ENCODE results near the gene APBB2. TPM values are rescaled to one million over a fixed set of nuclear protein-coding genes. Genes with fewer than 3 reads are reported as not detected.

The APBB2 gene
- total RNA-seq, 2 donors from 2014 or later, result 56.1 to 64.8 TPM

DNA sequence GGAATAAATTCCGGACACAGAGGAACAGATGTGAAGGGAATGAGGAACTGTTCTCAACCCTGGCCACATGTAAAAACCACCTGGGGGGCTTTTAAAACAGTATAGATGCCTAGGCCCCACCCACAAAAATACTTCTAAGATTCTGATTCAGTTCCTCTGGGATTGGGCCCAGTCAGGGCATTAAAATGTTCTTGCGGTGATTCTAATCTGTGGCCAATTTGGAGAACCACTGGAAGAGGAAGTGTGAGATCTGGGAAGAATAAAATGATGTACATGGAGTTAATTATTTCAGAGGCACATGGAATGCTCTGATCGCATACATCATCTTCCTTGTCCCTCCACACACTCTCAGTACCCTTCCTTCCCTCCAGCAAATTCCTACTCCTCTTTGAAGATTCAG is 192.2 kb downstream of the APBB2 start:
- H3K36me3 Mint-ChIP-seq (ENCODE audit: low read depth), result peaks cover 32% of the 10 kb centered on the region
- 67 to 78% methylated on average over 2 to 3 of the region's 3 CpGs for whole genome bisulfite sequencing, 2 experiments (ENCODE audit: insufficient coverage in 1 of 2, insufficient read length in 1 of 2)
- no peak for DNase-seq
- Histone ChIP-seq H3K4me1 (ENCODE audit: control insufficient read depth, insufficient read depth, low read length) (peaks cover 3% of the 10 kb centered on the region), H3K9me3 (ENCODE audit: control insufficient read depth, low read length) (no peaks in the 10 kb centered on the region), H3K36me3 (ENCODE audit: control insufficient read depth, insufficient read depth, low read length) (no peaks in the 10 kb centered on the region), H3K4me3 (ENCODE audit: low read length) (peak overlapping the region; percentile 65), H3K9ac (ENCODE audit: extremely low read depth, low read length, poor library complexity, severe bottlenecking) (no peak overlapping the region), H3K27ac (ENCODE audit: low read depth, low read length) (no peak overlapping the region), H3K27me3 (ENCODE audit: control insufficient read depth, insufficient read depth, low read length, poor library complexity, severe bottlenecking) (no peaks in the 10 kb centered on the region)
- H3K27me3 Mint-ChIP-seq (ENCODE audit: insufficient read depth), result no peaks in the 10 kb centered on the region
- peaks cover 4% of the 10 kb centered on the region for H3K4me1 Mint-ChIP-seq
- TF ChIP-seq, protein P1, sequence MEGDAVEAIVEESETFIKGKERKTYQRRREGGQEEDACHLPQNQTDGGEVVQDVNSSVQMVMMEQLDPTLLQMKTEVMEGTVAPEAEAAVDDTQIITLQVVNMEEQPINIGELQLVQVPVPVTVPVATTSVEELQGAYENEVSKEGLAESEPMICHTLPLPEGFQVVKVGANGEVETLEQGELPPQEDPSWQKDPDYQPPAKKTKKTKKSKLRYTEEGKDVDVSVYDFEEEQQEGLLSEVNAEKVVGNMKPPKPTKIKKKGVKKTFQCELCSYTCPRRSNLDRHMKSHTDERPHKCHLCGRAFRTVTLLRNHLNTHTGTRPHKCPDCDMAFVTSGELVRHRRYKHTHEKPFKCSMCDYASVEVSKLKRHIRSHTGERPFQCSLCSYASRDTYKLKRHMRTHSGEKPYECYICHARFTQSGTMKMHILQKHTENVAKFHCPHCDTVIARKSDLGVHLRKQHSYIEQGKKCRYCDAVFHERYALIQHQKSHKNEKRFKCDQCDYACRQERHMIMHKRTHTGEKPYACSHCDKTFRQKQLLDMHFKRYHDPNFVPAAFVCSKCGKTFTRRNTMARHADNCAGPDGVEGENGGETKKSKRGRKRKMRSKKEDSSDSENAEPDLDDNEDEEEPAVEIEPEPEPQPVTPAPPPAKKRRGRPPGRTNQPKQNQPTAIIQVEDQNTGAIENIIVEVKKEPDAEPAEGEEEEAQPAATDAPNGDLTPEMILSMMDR (conservative IDR thresholded peaks at IDR 0.05), result no peak
- no peak overlapping the region for H3K4me3 Mint-ChIP-seq
- no peak overlapping the region for H3K27ac Mint-ChIP-seq
- H3K9me3 Mint-ChIP-seq, result peaks cover 9% of the 10 kb centered on the region

DNA sequence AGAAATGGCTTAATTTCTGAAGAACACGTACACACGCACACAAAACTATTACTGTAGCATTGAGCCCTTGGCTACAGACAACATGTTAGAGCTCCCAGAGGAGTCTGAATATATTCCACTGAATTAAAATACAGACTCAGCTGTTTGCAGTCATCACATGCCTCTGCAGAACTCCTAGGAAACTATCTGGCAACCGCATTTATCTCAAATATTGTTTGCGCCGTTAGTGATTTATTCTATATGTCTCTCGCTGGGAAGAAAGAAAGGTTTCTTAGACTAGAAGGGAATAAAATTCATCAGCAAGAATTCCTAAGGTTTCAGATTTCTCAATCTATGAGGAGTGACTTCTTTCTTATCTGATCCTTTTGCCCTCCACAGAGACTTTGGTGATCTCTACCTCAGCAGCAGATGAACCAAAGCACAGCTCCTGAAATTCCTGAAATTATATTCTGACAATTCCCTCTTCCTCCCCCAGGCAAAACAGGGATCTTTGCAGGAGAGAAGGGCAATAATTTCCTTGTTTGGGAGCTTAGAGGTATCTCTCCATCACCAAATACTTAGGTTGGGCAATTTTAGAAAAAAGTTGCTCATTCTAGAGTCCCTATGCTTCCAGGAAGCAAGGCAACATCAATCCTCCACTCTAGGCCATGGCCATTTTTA is 199.2 kb downstream of the APBB2 start:
- H3K4me1 Mint-ChIP-seq, result peaks cover 22% of the 10 kb centered on the region
- peaks cover 3% of the 10 kb centered on the region for H3K4me1 ChIP-seq (ENCODE audit: control insufficient read depth, insufficient read depth, low read length)
- no peak overlapping the region for H3K27ac Mint-ChIP-seq
- no peaks in the 10 kb centered on the region for H3K9me3 Mint-ChIP-seq
- no peak for DNase-seq
- H3K27me3 ChIP-seq (ENCODE audit: control insufficient read depth, insufficient read depth, low read length, poor library complexity, severe bottlenecking), result no peaks in the 10 kb centered on the region
- no peaks in the 10 kb centered on the region for H3K27me3 Mint-ChIP-seq (ENCODE audit: insufficient read depth)
- H3K9ac ChIP-seq (ENCODE audit: extremely low read depth, low read length, poor library complexity, severe bottlenecking), result no peak overlapping the region
- peak overlapping the region; percentile 65 for H3K27ac ChIP-seq (ENCODE audit: low read depth, low read length)
- H3K36me3 ChIP-seq (ENCODE audit: control insufficient read depth, insufficient read depth, low read length), result peaks cover 6% of the 10 kb centered on the region
- H3K4me3 ChIP-seq (ENCODE audit: low read length), result no peak overlapping the region
- peaks cover 22% of the 10 kb centered on the region for H3K36me3 Mint-ChIP-seq (ENCODE audit: low read depth)
- no peaks in the 10 kb centered on the region for H3K9me3 ChIP-seq (ENCODE audit: control insufficient read depth, low read length)
- TF ChIP-seq, protein P1 (conservative IDR thresholded peaks at IDR 0.05), result no peak
- WGBS, 2 experiments (ENCODE audit: insufficient coverage in 1 of 2, insufficient read length in 1 of 2), result 64 to 83% methylated on average over 6 of the region's 6 CpGs
- no peak overlapping the region for H3K4me3 Mint-ChIP-seq

DNA sequence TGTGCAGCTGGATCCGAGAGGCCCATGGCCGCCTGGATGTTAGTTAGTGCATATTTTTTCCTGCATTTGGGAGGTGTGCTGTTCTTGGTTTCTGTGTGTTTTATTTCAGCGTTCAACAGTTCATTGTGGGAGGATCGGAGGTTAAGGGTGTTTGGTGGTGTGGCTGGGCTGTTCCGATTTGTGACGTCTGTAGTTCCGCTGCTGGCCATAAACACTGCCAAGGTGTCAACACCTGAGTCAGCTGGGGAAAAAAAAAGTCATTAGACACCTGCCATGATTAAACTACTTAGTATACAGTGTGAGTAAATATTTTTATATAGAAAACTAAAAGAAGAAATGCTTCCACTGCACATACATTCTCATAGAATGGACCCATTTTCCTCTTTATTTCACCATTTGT is 200.2 kb downstream of the APBB2 start:
- no peak overlapping the region for H3K4me3 ChIP-seq (ENCODE audit: low read length)
- Mint-ChIP-seq H3K4me1 (peaks cover 22% of the 10 kb centered on the region), H3K27ac (peak overlapping the region; percentile 22), H3K36me3 (ENCODE audit: low read depth) (peaks cover 22% of the 10 kb centered on the region), H3K27me3 (ENCODE audit: insufficient read depth) (no peaks in the 10 kb centered on the region), H3K4me3 (no peak overlapping the region), H3K9me3 (no peaks in the 10 kb centered on the region)
- DNase-seq, result no peak
- H3K36me3 ChIP-seq (ENCODE audit: control insufficient read depth, insufficient read depth, low read length), result peaks cover 6% of the 10 kb centered on the region
- peak overlapping the region; percentile 45 for H3K27ac ChIP-seq (ENCODE audit: low read depth, low read length)
- no peak overlapping the region for H3K9ac ChIP-seq (ENCODE audit: extremely low read depth, low read length, poor library complexity, severe bottlenecking)
- no peaks in the 10 kb centered on the region for H3K9me3 ChIP-seq (ENCODE audit: control insufficient read depth, low read length)
- TF ChIP-seq, protein P1 (conservative IDR thresholded peaks at IDR 0.05), result no peak
- no peaks in the 10 kb centered on the region for H3K27me3 ChIP-seq (ENCODE audit: control insufficient read depth, insufficient read depth, low read length, poor library complexity, severe bottlenecking)
- peaks cover under 1% of the 10 kb centered on the region for H3K4me1 ChIP-seq (ENCODE audit: control insufficient read depth, insufficient read depth, low read length)
- WGBS, 2 experiments (ENCODE audit: insufficient coverage in 1 of 2, insufficient read length in 1 of 2), result 92 to 93% methylated on average over 2 to 7 of the region's 7 CpGs

Data from endodermal cell (in vitro differentiated cells).